ENCODE data around the gene SELENBP1. TPM values are rescaled to one million over a fixed set of nuclear protein-coding genes. Genes with fewer than 3 reads are reported as not detected.

Gene SELENBP1
- total and polyA plus RNA-seq, 2 of the 13 experiments (the other 11 are each of a cell fraction or from before 2014, with no cell fraction given): 27.8 to 29.0 TPM

GRCh38 chr1:151399324-151400171 lies 27.0 kb upstream of the SELENBP1 start, which contains the start of gene PSMB4 (continued):
- TF ChIP-seq, protein P1, sequence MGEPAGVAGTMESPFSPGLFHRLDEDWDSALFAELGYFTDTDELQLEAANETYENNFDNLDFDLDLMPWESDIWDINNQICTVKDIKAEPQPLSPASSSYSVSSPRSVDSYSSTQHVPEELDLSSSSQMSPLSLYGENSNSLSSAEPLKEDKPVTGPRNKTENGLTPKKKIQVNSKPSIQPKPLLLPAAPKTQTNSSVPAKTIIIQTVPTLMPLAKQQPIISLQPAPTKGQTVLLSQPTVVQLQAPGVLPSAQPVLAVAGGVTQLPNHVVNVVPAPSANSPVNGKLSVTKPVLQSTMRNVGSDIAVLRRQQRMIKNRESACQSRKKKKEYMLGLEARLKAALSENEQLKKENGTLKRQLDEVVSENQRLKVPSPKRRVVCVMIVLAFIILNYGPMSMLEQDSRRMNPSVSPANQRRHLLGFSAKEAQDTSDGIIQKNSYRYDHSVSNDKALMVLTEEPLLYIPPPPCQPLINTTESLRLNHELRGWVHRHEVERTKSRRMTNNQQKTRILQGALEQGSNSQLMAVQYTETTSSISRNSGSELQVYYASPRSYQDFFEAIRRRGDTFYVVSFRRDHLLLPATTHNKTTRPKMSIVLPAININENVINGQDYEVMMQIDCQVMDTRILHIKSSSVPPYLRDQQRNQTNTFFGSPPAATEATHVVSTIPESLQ (CRISPR knock-in tag; conservative IDR thresholded peaks at IDR 0.05): 0 out of 2 replicates have a peak, but pooled peaks have one; percentile 19
- peak; percentile 97 for TF ChIP-seq NR2C2 (CRISPR knock-in tag; IDR thresholded peaks at IDR 0.05; ENCODE audit: borderline replicate concordance)
- TF ChIP-seq BRF2 (CRISPR knock-in tag; IDR thresholded peaks at IDR 0.05): peak; percentile 24; the same call in 1 of the 2 replicates
- TF ChIP-seq FOXA3 (CRISPR knock-in tag; IDR thresholded peaks at IDR 0.05): peak; percentile 44
- TF ChIP-seq ZNF572 (CRISPR knock-in tag; IDR thresholded peaks at IDR 0.05): no peak
- no peak; the same call in 1 of the 2 replicates for TF ChIP-seq AKAP8 (CRISPR knock-in tag; IDR thresholded peaks at IDR 0.05)
- TF ChIP-seq RBM22 (optimal IDR thresholded peaks at IDR 0.05; ENCODE audit: low read length): no peak
- 0 out of 2 replicates have a peak, but pooled peaks have one; percentile 23 for TF ChIP-seq GATA4 (IDR thresholded peaks at IDR 0.05; ENCODE audit: borderline replicate concordance, low read depth)
- TF ChIP-seq PRDM15 (CRISPR knock-in tag; IDR thresholded peaks at IDR 0.05): no peak
- 0 out of 2 replicates have a peak, but pooled peaks have one; percentile 65 for TF ChIP-seq ZMYM2 (CRISPR knock-in tag; IDR thresholded peaks at IDR 0.05)
- no peak for TF ChIP-seq MTF1 (CRISPR knock-in tag; IDR thresholded peaks at IDR 0.05)
- TF ChIP-seq SNAI1 (CRISPR knock-in tag; IDR thresholded peaks at IDR 0.05; ENCODE audit: borderline replicate concordance): no peak
- peak; percentile 69; the same call in 1 of the 2 replicates for TF ChIP-seq ZNF607 (CRISPR knock-in tag; IDR thresholded peaks at IDR 0.05; ENCODE audit: borderline replicate concordance)
- no peak for TF ChIP-seq ZNF790 (CRISPR knock-in tag; IDR thresholded peaks at IDR 0.05; ENCODE audit: borderline replicate concordance)
- TF ChIP-seq CBFB (CRISPR knock-in tag; IDR thresholded peaks at IDR 0.05): no peak
- no peak for TF ChIP-seq ZNF562 (CRISPR knock-in tag; IDR thresholded peaks at IDR 0.05; ENCODE audit: borderline replicate concordance)
- TF ChIP-seq CBX2 (IDR thresholded peaks at IDR 0.05; ENCODE audit: low read depth, low read length): no peak
- no peak for TF ChIP-seq CBX2 (CRISPR knock-in tag; IDR thresholded peaks at IDR 0.05; ENCODE audit: low read depth)
- TF ChIP-seq ZNF644 (CRISPR knock-in tag; IDR thresholded peaks at IDR 0.05; ENCODE audit: low read depth): no peak
- TF ChIP-seq DPF2 (CRISPR knock-in tag; IDR thresholded peaks at IDR 0.05; ENCODE audit: borderline replicate concordance, low read depth): no peak
- TF ChIP-seq IRF2 (CRISPR knock-in tag; IDR thresholded peaks at IDR 0.05): peak; percentile 95
